Lung (tissue), 12 donors: ENCODE data around the gene NOTCH3. TPM values are rescaled to one million over a fixed set of nuclear protein-coding genes. Genes with fewer than 3 reads are reported as not detected.

Source experiments
- ATAC-seq: fragments of 200-7000 bp; cut with Tn5 transposase; one replicate; pipeline ENCODE4 v1.9.1; 2020; ENCODE audit warnings: moderate number of reproducible peaks; ENCODE audit not compliant: insufficient read depth, low FRiP score
- DNase-seq, 3 donors: peaks; one replicate each; pipeline ENCODE4 v3.0.0-alpha.2; 2013 to 2017
- H3K27ac ChIP-seq, 2 donors: one replicate each; pipeline ENCODE4 v1.5.1; 2013; ENCODE audit warnings: mild to moderate bottlenecking in 2 of 2, moderate library complexity in 2 of 2, control low read depth in 1 of 2, inconsistent platforms in 1 of 2, low read depth in 1 of 2, low read length in 1 of 2
- H3K27me3 ChIP-seq, 3 donors: one replicate each; pipeline ENCODE4 v1.5.1; 2013; ENCODE audit warnings: low read length in 2 of 3; ENCODE audit not compliant: control insufficient read depth in 3 of 3, insufficient read depth in 3 of 3
- H3K36me3 ChIP-seq, 4 donors: one replicate each; pipeline ENCODE4 v1.5.1; 2013; ENCODE audit warnings: low read length in 4 of 4, mild to moderate bottlenecking in 1 of 4, moderate library complexity in 1 of 4; ENCODE audit not compliant: control insufficient read depth in 4 of 4, insufficient read depth in 4 of 4
- H3K4me1 ChIP-seq, 5 donors: one replicate each; pipeline ENCODE4 v1.5.1; 2013; ENCODE audit warnings: low read length in 5 of 5, mild to moderate bottlenecking in 2 of 5, moderate library complexity in 1 of 5; ENCODE audit not compliant: control insufficient read depth in 5 of 5, insufficient read depth in 5 of 5
- H3K4me3 ChIP-seq: one replicate; pipeline ENCODE4 v1.5.1; 2013; ENCODE audit warnings: mild to moderate bottlenecking, control low read depth, moderate library complexity
- H3K9ac ChIP-seq, 2 donors: one replicate each; pipeline ENCODE4 v1.5.1; 2013; ENCODE audit warnings: low read length in 2 of 2, control low read depth in 1 of 2; ENCODE audit not compliant: insufficient read depth in 1 of 2
- H3K9me3 ChIP-seq, 4 donors: one replicate each; pipeline ENCODE4 v1.5.1; 2013; ENCODE audit warnings: low read length in 3 of 4, mild to moderate bottlenecking in 1 of 4, moderate library complexity in 1 of 4; ENCODE audit not compliant: control insufficient read depth in 4 of 4, insufficient read depth in 3 of 4
- CTCF ChIP-seq: IDR thresholded peaks from 2 replicates; pipeline ENCODE4 v1.5.1; 2012; ENCODE audit warnings: mild to moderate bottlenecking; ENCODE audit errors: control extremely low read depth, extremely low read depth
- WGBS, 2 donors: extraction: QIAGEN DNeasy Blood & Tissue Kit; methylation state at CpG; one replicate each; pipeline ENCODE4 v1.1.7; 2013; 5-methylcytosine and 5-hydroxymethylcytosine counted together
- polyA plus RNA-seq, 2 donors: library from polyadenylated mRNA; stranded (reverse); fragments of 200-250 nt; gene quantifications; one replicate each; pipeline ENCODE4 v1.2.1, GENCODE V29; 2013
- total RNA-seq, 2 donors: library from RNA; depleted of rRNA in 1 of 2; stranded (reverse); fragments of >200 nt in 1 of 2; gene quantifications; one replicate each; pipeline ENCODE4 v1.2.1, GENCODE V29; 2014 to 2021
- donor health status: control.
- donor health status: control.
- donor health status: Bipolar disorder and iron deficiency.
- donor health status: healthy.
- donor health status: DM: yes; HTN: yes; CAD: no.

Gene NOTCH3
- total and polyA plus RNA-seq, 4 donors, result 13.1 to 81.7 (median 43.1) TPM

DNA sequence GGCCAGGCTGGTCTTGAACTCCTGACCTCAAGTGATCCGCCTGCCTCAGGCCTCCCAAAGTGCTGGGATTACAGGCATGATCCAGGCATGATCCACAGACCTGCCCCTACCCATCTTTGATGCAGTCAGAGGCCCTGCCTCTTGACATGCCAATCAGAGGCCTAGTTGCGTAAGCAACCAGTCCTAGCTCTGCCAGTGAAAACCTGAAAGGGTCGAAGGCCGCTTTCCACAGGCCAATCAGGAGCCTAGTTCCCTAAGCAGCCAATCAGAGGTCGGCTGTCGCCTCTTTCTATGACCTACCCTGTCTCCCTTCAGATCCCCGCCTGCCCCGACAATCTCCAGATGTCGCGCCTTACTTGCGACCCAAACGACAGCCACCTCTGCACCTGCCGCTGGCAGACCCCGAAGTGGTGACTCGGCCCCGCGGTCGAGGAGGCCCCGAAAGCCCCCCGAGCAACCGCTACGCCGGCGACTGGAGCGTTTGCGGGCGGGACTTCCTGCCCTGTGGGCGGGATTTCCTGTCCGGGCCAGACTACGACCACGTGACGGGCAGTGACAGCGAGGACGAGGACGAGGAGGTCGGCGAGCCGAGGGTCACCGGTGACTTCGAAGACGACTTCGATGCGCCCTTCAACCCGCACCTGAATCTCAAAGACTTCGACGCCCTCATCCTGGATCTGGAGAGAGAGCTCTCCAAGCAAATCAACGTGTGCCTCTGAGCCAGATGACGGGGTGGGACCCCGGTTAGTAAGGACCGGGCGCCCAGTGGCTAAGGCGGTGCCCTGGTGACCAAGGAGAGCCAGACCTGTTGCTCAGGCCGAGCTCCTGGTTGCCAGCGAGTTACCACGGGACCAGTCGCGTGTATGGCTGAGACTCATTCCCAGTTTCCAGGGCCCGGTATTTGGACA is 87.3 kb downstream of the NOTCH3 start:
- Histone ChIP-seq H3K27me3 (no peaks in the 10 kb centered on the region), H3K4me3 (no peak overlapping the region), H3K4me1 (peaks cover 0 to 18% (median 0%) of the 10 kb centered on the region in 5 donors), H3K27ac (no peak overlapping the region), H3K9me3 (no peaks in the 10 kb centered on the region), H3K9ac (no peak overlapping the region), H3K36me3 (peaks cover 7 to 69% (median 45%) of the 10 kb centered on the region in 4 donors)
- no peak for TF ChIP-seq CTCF
- WGBS, 2 donors, result 93% methylated on average over 58 of the region's 58 CpGs
- ATAC-seq, result no peak
- no peak for DNase-seq

DNA sequence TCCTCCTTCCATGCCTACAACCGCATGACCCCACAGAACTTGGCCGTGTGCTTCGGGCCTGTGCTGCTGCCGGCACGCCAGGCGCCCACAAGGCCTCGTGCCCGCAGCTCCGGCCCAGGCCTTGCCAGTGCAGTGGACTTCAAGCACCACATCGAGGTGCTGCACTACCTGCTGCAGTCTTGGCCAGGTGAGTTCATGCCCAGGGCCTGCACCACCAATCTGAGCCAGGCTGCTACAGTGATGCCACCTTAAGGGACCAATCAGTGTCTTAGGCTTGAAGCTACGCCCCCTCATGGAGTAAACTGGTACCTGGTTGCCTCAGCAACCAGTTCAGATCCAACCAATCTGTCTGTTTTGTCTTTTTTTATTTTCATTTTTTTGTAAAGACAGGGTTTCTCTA is 88.4 kb downstream of the NOTCH3 start:
- DNase-seq (no peak), ATAC-seq (no peak)
- Histone ChIP-seq H3K27ac (no peak overlapping the region), H3K4me3 (no peak overlapping the region), H3K9me3 (no peaks in the 10 kb centered on the region), H3K9ac (no peak overlapping the region), H3K4me1 (peaks cover 0 to 26% (median 0%) of the 10 kb centered on the region in 5 donors), H3K27me3 (no peaks in the 10 kb centered on the region), H3K36me3 (peaks cover 4 to 60% (median 36%) of the 10 kb centered on the region in 4 donors)
- 96 to 97% methylated on average over 11 of the region's 11 CpGs for WGBS, 2 donors
- no peak for TF ChIP-seq CTCF

DNA sequence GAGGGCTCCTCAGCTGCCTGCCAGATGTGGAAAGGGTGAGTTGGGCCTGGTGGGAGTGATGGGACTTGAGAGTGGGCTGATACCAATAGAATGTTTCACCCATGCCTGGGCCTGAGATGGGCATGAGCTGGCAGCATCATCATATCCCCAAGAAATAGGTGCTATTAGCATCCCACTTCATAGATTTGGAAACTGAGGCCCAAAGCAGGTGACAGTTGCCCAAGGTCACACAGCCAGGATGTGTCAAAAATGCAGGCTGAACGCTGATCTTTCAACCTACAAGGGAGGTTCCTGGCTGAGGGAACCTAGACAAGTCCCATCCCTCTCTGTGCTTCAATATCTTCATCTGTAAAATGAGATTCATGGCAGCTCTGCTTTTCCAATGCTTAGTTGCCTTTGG is 89.0 kb downstream of the NOTCH3 start:
- ATAC-seq, result no peak
- no peak for DNase-seq
- H3K27me3 ChIP-seq, result no peaks in the 10 kb centered on the region
- no peak overlapping the region for H3K4me3 ChIP-seq
- no peak for TF ChIP-seq CTCF
- H3K9ac ChIP-seq, result no peak overlapping the region
- no peaks in the 10 kb centered on the region for H3K9me3 ChIP-seq
- H3K27ac ChIP-seq, result no peak overlapping the region
- 91 to 92% methylated on average over 1 of the region's 1 CpG for WGBS, 2 donors
- peaks cover 4 to 56% (median 30%) of the 10 kb centered on the region in 4 donors for H3K36me3 ChIP-seq
- H3K4me1 ChIP-seq, result peaks cover 0 to 26% (median 0%) of the 10 kb centered on the region in 5 donors
